CD4-positive, alpha-beta T cell (primary cell): ENCODE results near the gene PLEKHG3. TPM values are rescaled to one million over a fixed set of nuclear protein-coding genes. Genes with fewer than 3 reads are reported as not detected.

Experiments used
- ATAC-seq: fragments of 200-7000 bp; cut with Tn5 transposase; one replicate; pipeline ENCODE4 v1.10.0; 2022; ENCODE audit warnings: mild to moderate bottlenecking; ENCODE audit not compliant: poor library complexity
- CTCF ChIA-PET: fragments of 350-600 bp; sonication (Branson Sonifier 250); formaldehyde crosslinking; loops from one replicate; lab custom pipeline; 2021; ENCODE audit warnings: antibody characterized with exemption, inconsistent platforms; lab: Charles Lee
- POLR2A ChIA-PET: fragments of 350-600 bp; sonication (Branson Sonifier 250); formaldehyde crosslinking; loops from one replicate; lab custom pipeline; 2021; ENCODE audit warnings: antibody characterized with exemption, inconsistent platforms; lab: Charles Lee
- DNase-seq, 14 experiments: peaks; one replicate each; pipeline ENCODE4 v3.0.0-alpha.2; 2013 to 2020; ENCODE audit warnings: mixed read lengths in 2 of 14
- H3K27ac ChIP-seq, 2 donors: one replicate each; pipeline versions ENCODE4 v1.5.1 to v1.7.0; 2013; ENCODE audit warnings: low read length in 2 of 2, low read depth in 1 of 2, mild to moderate bottlenecking in 1 of 2
- H3K27me3 ChIP-seq, 2 experiments: 1 replicate in 1 of 2; 2 replicates in 1 of 2; pipeline versions ENCODE4 v1.6.1 to v1.7.0; 2013; ENCODE audit warnings: low read length in 2 of 2, control low read depth in 1 of 2, mild to moderate bottlenecking in 1 of 2, moderate library complexity in 1 of 2; ENCODE audit not compliant: insufficient read depth in 2 of 2, control insufficient read depth in 1 of 2
- H3K36me3 ChIP-seq: one replicate; pipeline ENCODE4 v1.6.1; 2013; ENCODE audit warnings: low read length, control low read depth; ENCODE audit not compliant: insufficient read depth
- H3K4me1 ChIP-seq: one replicate; pipeline ENCODE4 v1.6.1; 2013; ENCODE audit warnings: low read length, control low read depth; ENCODE audit not compliant: insufficient read depth
- H3K4me3 ChIP-seq: one replicate; pipeline ENCODE4 v1.5.1; 2013; ENCODE audit warnings: mild to moderate bottlenecking, low read length, moderate library complexity
- H3K9me3 ChIP-seq, 2 experiments: 1 replicate in 1 of 2; 2 replicates in 1 of 2; pipeline versions ENCODE4 v1.6.1 to v1.7.0; 2013; ENCODE audit warnings: low read length in 2 of 2, mild to moderate bottlenecking in 2 of 2, control low read depth in 1 of 2, moderate library complexity in 1 of 2; ENCODE audit not compliant: control insufficient read depth in 1 of 2, insufficient read depth in 1 of 2
- H3K27ac Mint-ChIP-seq: one replicate; pipeline ENCODE4 v1.8.0; 2020; ENCODE audit warnings: mixed read lengths
- H3K27me3 Mint-ChIP-seq: one replicate; pipeline ENCODE4 v1.8.0; 2021; ENCODE audit warnings: mixed read lengths
- H3K36me3 Mint-ChIP-seq: one replicate; pipeline ENCODE4 v1.8.0; 2021; ENCODE audit warnings: low read depth, mixed read lengths
- H3K4me1 Mint-ChIP-seq: one replicate; pipeline ENCODE4 v1.8.0; 2021; ENCODE audit warnings: low read depth, mixed read lengths
- H3K4me3 Mint-ChIP-seq: one replicate; pipeline ENCODE4 v1.8.0; 2020; ENCODE audit warnings: mild to moderate bottlenecking, mixed read lengths
- H3K9me3 Mint-ChIP-seq: one replicate; pipeline ENCODE4 v1.8.0; 2020; ENCODE audit warnings: mixed read lengths
- CTCF ChIP-seq: fragments of 200-600 bp; IDR thresholded peaks from one replicate; pipeline ENCODE4 v1.8.0; 2022; ENCODE audit warnings: antibody characterized with exemption, mild to moderate bottlenecking
- intact Hi-C, 2 experiments: fragments of 100-400 bp; cut with DNase I in 1 of 2; cut with micrococcal nuclease in 1 of 2; formaldehyde crosslinking; loops; one replicate each; pipeline versions ENCODE4 v1.15.1 to v1.9.0; 2023 to 2025; cut with DNase I, micrococcal nuclease
- total RNA-seq, 174 experiments: library from RNA in 2 of 174; stranded (reverse) in 2 of 174; gene quantifications; one replicate each; pipeline ENCODE4 v1.2.3 and lab custom pipeline; 2021 to 2026

PLEKHG3 gene
- total RNA-seq, 2 experiments from 2014 or later, result 12.1 to 13.3 TPM

GRCh38 chr14:64774272-64774671 is 70.0 kb downstream of the PLEKHG3 start:
- Histone ChIP-seq H3K27ac (no peak overlapping the region), H3K4me1 (peaks cover 22% of the 10 kb centered on the region), H3K27me3 (no peaks in the 10 kb centered on the region), H3K36me3 (no peaks in the 10 kb centered on the region), H3K4me3 (no peak overlapping the region), H3K9me3 (peaks cover 0 to 10% of the 10 kb centered on the region in 2 experiments)
- peaks cover 25% of the 10 kb centered on the region for H3K4me1 Mint-ChIP-seq
- no peak for ATAC-seq
- POLR2A ChIA-PET, result no interaction called here
- no peak for DNase-seq
- CTCF ChIA-PET, result no interaction called here
- no peak overlapping the region for H3K27ac Mint-ChIP-seq
- H3K9me3 Mint-ChIP-seq, result no peaks in the 10 kb centered on the region
- no peak overlapping the region for H3K4me3 Mint-ChIP-seq
- intact Hi-C loops, result no loop called here
- H3K36me3 Mint-ChIP-seq, result no peaks in the 10 kb centered on the region
- H3K27me3 Mint-ChIP-seq, result no peaks in the 10 kb centered on the region
- no peak for TF ChIP-seq CTCF

DNA sequence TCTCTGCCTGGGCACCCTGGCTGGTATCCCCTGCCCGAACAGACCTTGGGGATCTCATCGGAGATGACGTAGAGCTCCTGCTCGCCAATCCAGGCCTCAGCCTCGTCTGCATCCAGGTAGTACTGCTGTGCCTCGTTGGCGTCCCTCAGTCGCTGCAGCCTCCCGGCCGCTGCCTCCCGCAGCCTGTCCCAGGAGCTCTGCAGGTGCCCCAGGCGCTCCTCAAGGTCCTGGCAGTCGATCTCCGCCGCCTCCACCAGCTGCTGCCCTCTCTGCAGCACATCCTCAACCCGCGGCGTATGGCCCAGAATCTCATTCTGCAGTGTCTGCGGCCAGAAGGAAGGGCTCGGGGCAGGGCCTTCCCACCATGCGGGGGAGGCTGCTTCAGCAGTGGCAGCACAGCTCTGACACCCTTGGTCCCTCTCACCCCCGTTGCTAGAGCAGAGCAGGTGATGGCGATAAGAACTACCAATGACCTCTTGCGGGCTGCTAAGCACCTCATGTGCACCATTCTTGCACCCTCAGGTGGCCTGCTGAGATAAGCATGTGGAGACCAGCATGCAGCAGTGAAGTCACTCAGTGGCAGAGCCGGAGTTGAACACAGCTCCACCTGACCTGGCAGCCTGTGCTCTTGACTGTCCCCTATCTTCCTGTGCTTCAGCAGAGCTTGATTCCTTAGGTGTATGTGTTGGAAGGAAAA is 71.0 kb downstream of the PLEKHG3 start:
- no peak overlapping the region for H3K4me3 ChIP-seq
- H3K9me3 ChIP-seq, result peaks cover 0 to 10% of the 10 kb centered on the region in 2 experiments
- intact Hi-C loops, result no loop called here
- CTCF ChIA-PET, result no interaction called here
- no peak for TF ChIP-seq CTCF
- H3K4me1 ChIP-seq, result peaks cover 22% of the 10 kb centered on the region
- no peaks in the 10 kb centered on the region for H3K36me3 ChIP-seq
- ATAC-seq, result no peak
- Mint-ChIP-seq H3K27me3 (no peaks in the 10 kb centered on the region), H3K4me3 (no peak overlapping the region), H3K4me1 (peaks cover 19% of the 10 kb centered on the region), H3K9me3 (no peaks in the 10 kb centered on the region), H3K36me3 (no peaks in the 10 kb centered on the region), H3K27ac (no peak overlapping the region)
- POLR2A ChIA-PET, result no interaction called here
- no peaks in the 10 kb centered on the region for H3K27me3 ChIP-seq
- DNase-seq, result no peak
- H3K27ac ChIP-seq, result no peak overlapping the region

GRCh38 chr14:64777461-64777860 is 73.2 kb downstream of the PLEKHG3 start:
- Histone ChIP-seq H3K4me1 (peaks cover 1% of the 10 kb centered on the region), H3K36me3 (no peaks in the 10 kb centered on the region), H3K27me3 (no peaks in the 10 kb centered on the region), H3K4me3 (no peak overlapping the region), H3K27ac (no peak overlapping the region), H3K9me3 (peaks cover 0 to 8% of the 10 kb centered on the region in 2 experiments)
- TF ChIP-seq CTCF, result no peak
- H3K36me3 Mint-ChIP-seq, result no peaks in the 10 kb centered on the region
- intact Hi-C loops, result no loop called here
- ATAC-seq (no peak), DNase-seq (no peak)
- no peaks in the 10 kb centered on the region for H3K9me3 Mint-ChIP-seq
- ChIA-PET CTCF (no interaction called here), POLR2A (no interaction called here)
- H3K4me3 Mint-ChIP-seq, result no peak overlapping the region
- no peaks in the 10 kb centered on the region for H3K27me3 Mint-ChIP-seq
- no peak overlapping the region for H3K27ac Mint-ChIP-seq
- no peaks in the 10 kb centered on the region for H3K4me1 Mint-ChIP-seq
